Vagina (tissue), 2 donors: ENCODE measurements around the gene RYK.

Experiments
- CTCF ChIP-seq, 3 experiments: fragments of 450-650 bp in 2 of 3; fragments of 200-600 bp in 1 of 3; sonication (generic) in 1 of 3; IDR thresholded peaks; one replicate each; pipeline ENCODE4 v1.5.1; 2017 to 2019; ENCODE audit warnings: antibody characterized with exemption in 3 of 3, mild to moderate bottlenecking in 2 of 3, moderate library complexity in 2 of 3
- POLR2A ChIP-seq, 2 donors: fragments of 450-650 bp; IDR thresholded peaks; one replicate each; pipeline ENCODE4 v1.6.1; 2017; ENCODE audit warnings: antibody characterized with exemption in 2 of 2, mild to moderate bottlenecking in 2 of 2, moderate library complexity in 2 of 2
- POLR2AphosphoS5 ChIP-seq, 2 donors: sonication (generic); formaldehyde crosslinking; IDR thresholded peaks; one replicate each; pipeline ENCODE4 v1.9.0; 2017; ENCODE audit warnings: antibody characterized with exemption in 2 of 2, mild to moderate bottlenecking in 2 of 2, low read depth in 1 of 2; ENCODE audit not compliant: insufficient read depth in 1 of 2

DNA sequence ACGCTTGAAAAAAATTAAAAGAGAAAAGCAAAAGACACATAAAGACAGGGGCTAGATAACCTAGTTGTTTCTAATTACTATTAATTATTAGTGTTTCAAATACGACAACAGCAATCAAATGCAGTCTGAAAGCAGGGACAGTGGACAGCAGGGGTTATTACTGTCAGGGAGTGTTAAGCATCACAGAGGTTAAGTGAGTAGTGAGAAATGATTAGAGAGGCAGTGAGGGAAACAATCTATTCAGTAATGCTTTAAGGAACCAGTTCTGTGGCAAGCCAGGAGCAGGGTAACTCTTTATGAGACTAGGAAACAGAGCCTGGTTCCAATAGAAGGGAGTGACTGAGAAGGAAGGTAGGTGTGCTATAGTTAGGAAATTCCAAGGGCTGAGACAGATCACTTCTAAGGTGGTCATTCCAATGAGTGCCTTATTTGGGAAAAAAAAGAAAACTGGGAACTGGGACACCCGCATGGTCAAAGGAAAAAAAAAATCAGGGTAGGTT lies 15.0 kb downstream of the RYK start:
- TF ChIP-seq CTCF (IDR thresholded peaks at IDR 0.05) = no peak
- no peak for TF ChIP-seq POLR2AphosphoS5 (IDR thresholded peaks at IDR 0.05; ENCODE audit: insufficient read depth in 1 of 2, low read depth in 1 of 2)
- TF ChIP-seq POLR2A (IDR thresholded peaks at IDR 0.05) = no peak
